ENCODE measurements around the gene EGR4. TPM values are rescaled to one million over a fixed set of nuclear protein-coding genes. Genes with fewer than 3 reads are reported as not detected.

The EGR4 gene
- total RNA-seq, 1 experiment from 2014 or later: not detected

GRCh38 chr2:73257021-73257420 is 36.3 kb downstream of the EGR4 start:
- ATAC-seq (no peak), DNase-seq (no peak)
- no peaks in the 10 kb centered on the region for H3F3A ChIP-seq (ENCODE audit: low read length, unreplicated experiment)
- BruUV-seq (replicated peaks): no TSS peak
- no peaks in the 10 kb centered on the region for H3K4me1 ChIP-seq (ENCODE audit: insufficient read depth, low read length)
- no peak overlapping the region for H3K4me2 ChIP-seq (ENCODE audit: low read length)
- intact Hi-C loops (cut with micrococcal nuclease): no loop called here
- POLR2A ChIA-PET (ENCODE audit: unreplicated experiment): interaction anchor here (0.6 kb wide), 1 partner anchor 17 kb away, joined by 3 read pairs; no protein-coding TSS in a partner anchor
- no peak for TF ChIP-seq CTCF (conservative IDR thresholded peaks at IDR 0.05; ENCODE audit: low read depth, low read length)
- no peak for TF ChIP-seq EZH2phosphoT487 (IDR thresholded peaks at IDR 0.05; ENCODE audit: borderline replicate concordance, low read length)
- no peak for TF ChIP-seq EZH2 (IDR thresholded peaks at IDR 0.05; ENCODE audit: low read length, unreplicated experiment)
- H4K20me1 ChIP-seq (ENCODE audit: low read length): no peaks in the 10 kb centered on the region
- H2AFZ ChIP-seq (ENCODE audit: low read length): no peak overlapping the region
- no peak overlapping the region for H3K9ac ChIP-seq (ENCODE audit: low read length)
- H3K79me2 ChIP-seq (ENCODE audit: low read length): no peaks in the 10 kb centered on the region
- no peaks in the 10 kb centered on the region for H3K27me3 ChIP-seq (ENCODE audit: low read length)
- no peaks in the 10 kb centered on the region for H3K9me2 ChIP-seq (replicated peaks; ENCODE audit: low read length)
- peaks cover 13% of the 10 kb centered on the region for H3K36me3 ChIP-seq (ENCODE audit: low read depth, low read length)
- no peak overlapping the region for H3K4me3 ChIP-seq (ENCODE audit: low read length)
- H3K27ac ChIP-seq (ENCODE audit: low read length): no peak overlapping the region
- H3K9me3 ChIP-seq (ENCODE audit: low read length): no peaks in the 10 kb centered on the region
- CTCF ChIA-PET: interaction anchor here (0.5 kb wide), 1 partner anchor 34 kb away, joined by 11 read pairs; no protein-coding TSS in a partner anchor

- Histone ChIP-seq H3K4me3 (ENCODE audit: low read length) (no peak overlapping the region), H3K27me3 (ENCODE audit: low read length) (no peaks in the 10 kb centered on the region), H3K9ac (ENCODE audit: low read length) (no peak overlapping the region), H3K27ac (ENCODE audit: low read length) (no peak overlapping the region), H3F3A (ENCODE audit: low read length, unreplicated experiment) (no peaks in the 10 kb centered on the region), H4K20me1 (ENCODE audit: low read length) (no peaks in the 10 kb centered on the region), H3K79me2 (ENCODE audit: low read length) (no peaks in the 10 kb centered on the region), H3K9me3 (ENCODE audit: low read length) (no peaks in the 10 kb centered on the region), H3K4me2 (ENCODE audit: low read length) (no peak overlapping the region), H3K9me2 (replicated peaks; ENCODE audit: low read length) (no peaks in the 10 kb centered on the region), H3K36me3 (ENCODE audit: low read depth, low read length) (peaks cover 13% of the 10 kb centered on the region), H3K4me1 (ENCODE audit: insufficient read depth, low read length) (no peaks in the 10 kb centered on the region), H2AFZ (ENCODE audit: low read length) (no peak overlapping the region)
- intact Hi-C loops (cut with micrococcal nuclease): no loop called here
- TF ChIP-seq EZH2 (IDR thresholded peaks at IDR 0.05; ENCODE audit: low read length, unreplicated experiment) (no peak), EZH2phosphoT487 (IDR thresholded peaks at IDR 0.05; ENCODE audit: borderline replicate concordance, low read length) (no peak), CTCF (conservative IDR thresholded peaks at IDR 0.05; ENCODE audit: low read depth, low read length) (no peak)
- BruUV-seq (replicated peaks): no TSS peak
- DNase-seq (no peak), ATAC-seq (no peak)
- ChIA-PET CTCF (no interaction called here), POLR2A (ENCODE audit: unreplicated experiment) (no interaction called here)
Measured at GRCh38 chr2:73256618-73256922, 36.8 kb downstream of the EGR4 start.

GRCh38 chr2:73255907-73256617 is 37.3 kb downstream of the EGR4 start:
- TSS peak; percentile 5 for BruUV-seq (replicated peaks)
- Histone ChIP-seq H3K9me3 (ENCODE audit: low read length) (no peaks in the 10 kb centered on the region), H4K20me1 (ENCODE audit: low read length) (no peaks in the 10 kb centered on the region), H3K79me2 (ENCODE audit: low read length) (no peaks in the 10 kb centered on the region), H3F3A (ENCODE audit: low read length, unreplicated experiment) (no peaks in the 10 kb centered on the region), H3K36me3 (ENCODE audit: low read depth, low read length) (peaks cover 13% of the 10 kb centered on the region), H3K4me3 (ENCODE audit: low read length) (no peak overlapping the region), H3K4me1 (ENCODE audit: insufficient read depth, low read length) (no peaks in the 10 kb centered on the region), H3K9ac (ENCODE audit: low read length) (no peak overlapping the region), H2AFZ (ENCODE audit: low read length) (no peak overlapping the region), H3K4me2 (ENCODE audit: low read length) (no peak overlapping the region), H3K27me3 (ENCODE audit: low read length) (no peaks in the 10 kb centered on the region), H3K9me2 (replicated peaks; ENCODE audit: low read length) (no peaks in the 10 kb centered on the region), H3K27ac (ENCODE audit: low read length) (no peak overlapping the region)
- no peak for ATAC-seq
- no peak for DNase-seq
- POLR2A ChIA-PET (ENCODE audit: unreplicated experiment): no interaction called here
- TF ChIP-seq EZH2phosphoT487 (IDR thresholded peaks at IDR 0.05; ENCODE audit: borderline replicate concordance, low read length): no peak
- TF ChIP-seq CTCF (conservative IDR thresholded peaks at IDR 0.05; ENCODE audit: low read depth, low read length): no peak
- TF ChIP-seq EZH2 (IDR thresholded peaks at IDR 0.05; ENCODE audit: low read length, unreplicated experiment): no peak
- intact Hi-C loops (cut with micrococcal nuclease): no loop called here
- CTCF ChIA-PET: no interaction called here
